WTC11 (cell line): ENCODE results near the gene DNAH14. TPM values are rescaled to one million over a fixed set of nuclear protein-coding genes. Genes with fewer than 3 reads are reported as not detected.

Experiments used
- ATAC-seq: fragments of 200-7000 bp; cut with Tn5 transposase; 2 replicates; pipeline ENCODE4 v1.10.0; 2021; ENCODE audit warnings: mild to moderate bottlenecking, moderate library complexity
- CTCF ChIA-PET: fragments of 300-600 bp; sonication (Branson Sonifier 250); formaldehyde crosslinking; loops from one replicate; lab custom pipeline; 2021; ENCODE audit warnings: antibody characterized with exemption; lab: Charles Lee
- POLR2A ChIA-PET: fragments of 350-600 bp; sonication (Branson Sonifier 250); formaldehyde crosslinking; loops from one replicate; lab custom pipeline; 2021; ENCODE audit warnings: antibody characterized with exemption; lab: Charles Lee
- DNase-seq: peaks from one replicate; pipeline ENCODE4 v3.0.0; 2021; ENCODE audit warnings: low spot score
- H3K27ac Mint-ChIP-seq: 2 replicates; pipeline ENCODE4 v1.8.0; 2021; ENCODE audit warnings: mixed read lengths
- H3K27me3 Mint-ChIP-seq: 2 replicates; pipeline ENCODE4 v1.8.0; 2021; ENCODE audit warnings: low read depth, mild to moderate bottlenecking, moderate library complexity, mixed read lengths
- H3K36me3 Mint-ChIP-seq: 2 replicates; pipeline ENCODE4 v1.8.0; 2021; ENCODE audit warnings: mixed read lengths
- H3K4me1 Mint-ChIP-seq: 2 replicates; pipeline ENCODE4 v1.8.0; 2022; ENCODE audit warnings: mixed read lengths
- H3K4me3 Mint-ChIP-seq: 2 replicates; pipeline ENCODE4 v1.8.0; 2021; ENCODE audit warnings: mild to moderate bottlenecking, moderate library complexity, mixed read lengths
- H3K9me3 Mint-ChIP-seq: 2 replicates; pipeline ENCODE4 v1.8.0; 2021; ENCODE audit warnings: mixed read lengths
- CBFB ChIP-seq: sonication (generic); formaldehyde crosslinking; IDR thresholded peaks from 2 replicates; pipeline ENCODE4 v1.8.1; 2022; ENCODE audit warnings: mild to moderate bottlenecking, low read depth, missing genetic modification reagents
- E2F5 ChIP-seq: sonication (generic); formaldehyde crosslinking; IDR thresholded peaks from 2 replicates; pipeline ENCODE4 v1.8.1; 2022; ENCODE audit warnings: mild to moderate bottlenecking, moderate library complexity, missing genetic modification reagents
- EMX1 ChIP-seq: fragments of 250-450 bp; sonication (Bioruptor Pico); IDR thresholded peaks from 2 replicates; pipeline ENCODE4 v1.8.0; 2021; ENCODE audit warnings: mild to moderate bottlenecking
- ESRRA ChIP-seq: sonication (generic); formaldehyde crosslinking; IDR thresholded peaks from 2 replicates; pipeline ENCODE4 v1.8.1; 2022; ENCODE audit warnings: mild to moderate bottlenecking, missing genetic modification reagents, borderline replicate concordance
- GABPB1 ChIP-seq: sonication (generic); formaldehyde crosslinking; IDR thresholded peaks from 2 replicates; pipeline ENCODE4 v1.8.1; 2023; ENCODE audit warnings: mild to moderate bottlenecking, missing genetic modification reagents
- JAZF1 ChIP-seq: fragments of 250-450 bp; sonication (Bioruptor Pico); IDR thresholded peaks from 2 replicates; pipeline ENCODE4 v1.9.0; 2021; ENCODE audit warnings: moderate library complexity, mild to moderate bottlenecking, inconsistent platforms
- MXD4 ChIP-seq: fragments of 250-450 bp; sonication (Bioruptor Pico); IDR thresholded peaks from 2 replicates; pipeline ENCODE4 v1.8.0; 2021; ENCODE audit warnings: mild to moderate bottlenecking, moderate library complexity, borderline replicate concordance
- NR3C1 ChIP-seq: sonication (generic); formaldehyde crosslinking; conservative IDR thresholded peaks from 2 replicates; pipeline ENCODE4 v1.8.1; 2023; ENCODE audit warnings: low read depth, mild to moderate bottlenecking, missing genetic modification reagents
- RORB ChIP-seq: fragments of 250-450 bp; sonication (Bioruptor Pico); IDR thresholded peaks from 2 replicates; pipeline ENCODE4 v1.9.0; 2021; ENCODE audit warnings: mild to moderate bottlenecking
- SMAD3 ChIP-seq: sonication (generic); formaldehyde crosslinking; IDR thresholded peaks from 2 replicates; pipeline ENCODE4 v1.8.0; 2022; ENCODE audit warnings: missing genetic modification reagents, mild to moderate bottlenecking, borderline replicate concordance
- ZNF232 ChIP-seq: sonication (generic); formaldehyde crosslinking; IDR thresholded peaks from 2 replicates; pipeline ENCODE4 v1.8.0; 2022; ENCODE audit warnings: mild to moderate bottlenecking, missing genetic modification reagents
- ZNF317 ChIP-seq: sonication (generic); formaldehyde crosslinking; IDR thresholded peaks from 2 replicates; pipeline ENCODE4 v1.8.1; 2023; ENCODE audit warnings: low read depth, mild to moderate bottlenecking, moderate library complexity, missing genetic modification reagents, borderline replicate concordance
- ZNF671 ChIP-seq: fragments of 250-450 bp; sonication (Bioruptor Pico); IDR thresholded peaks from 2 replicates; pipeline ENCODE4 v1.8.0; 2021; ENCODE audit warnings: mild to moderate bottlenecking
- total RNA-seq: library from RNA; stranded (reverse); gene quantifications from 3 replicates; pipeline ENCODE4 v1.2.3, GENCODE V29; 2021
- TF ChIP-seq, protein P1 (sequence below): sonication (generic); formaldehyde crosslinking; IDR thresholded peaks from 2 replicates; pipeline ENCODE4 v1.8.1; 2023; ENCODE audit warnings: mild to moderate bottlenecking, missing genetic modification reagents, moderate library complexity
- TF ChIP-seq, protein P2 (sequence below): fragments of 250-450 bp; sonication (Bioruptor Pico); IDR thresholded peaks from 2 replicates; pipeline ENCODE4 v1.9.0; 2021; ENCODE audit warnings: mild to moderate bottlenecking
- TF ChIP-seq, protein P3 (sequence below): fragments of 250-450 bp; sonication (Bioruptor Pico); IDR thresholded peaks from 2 replicates; pipeline ENCODE4 v2.1.2; 2022; ENCODE audit warnings: mild to moderate bottlenecking, moderate library complexity
- TF ChIP-seq, protein P4 (sequence below): sonication (generic); formaldehyde crosslinking; IDR thresholded peaks from 2 replicates; pipeline ENCODE4 v1.8.0; 2022; ENCODE audit warnings: mild to moderate bottlenecking, missing genetic modification reagents
- TF ChIP-seq, protein P5 (sequence below): sonication (generic); formaldehyde crosslinking; IDR thresholded peaks from 2 replicates; pipeline ENCODE4 v1.8.1; 2022; ENCODE audit warnings: low read depth, mild to moderate bottlenecking, moderate library complexity, missing genetic modification reagents, borderline replicate concordance
- TF ChIP-seq, protein P6 (sequence below): sonication (generic); formaldehyde crosslinking; IDR thresholded peaks from 2 replicates; pipeline ENCODE4 v1.8.0; 2022; ENCODE audit warnings: mild to moderate bottlenecking, missing genetic modification reagents
- TF ChIP-seq, protein P7 (sequence below): fragments of 250-450 bp; sonication (Bioruptor Pico); IDR thresholded peaks from 2 replicates; pipeline ENCODE4 v1.8.0; 2021; ENCODE audit warnings: mild to moderate bottlenecking

DNAH14 gene
- total RNA-seq, 1 experiment from 2014 or later: 34.1 TPM

DNA sequence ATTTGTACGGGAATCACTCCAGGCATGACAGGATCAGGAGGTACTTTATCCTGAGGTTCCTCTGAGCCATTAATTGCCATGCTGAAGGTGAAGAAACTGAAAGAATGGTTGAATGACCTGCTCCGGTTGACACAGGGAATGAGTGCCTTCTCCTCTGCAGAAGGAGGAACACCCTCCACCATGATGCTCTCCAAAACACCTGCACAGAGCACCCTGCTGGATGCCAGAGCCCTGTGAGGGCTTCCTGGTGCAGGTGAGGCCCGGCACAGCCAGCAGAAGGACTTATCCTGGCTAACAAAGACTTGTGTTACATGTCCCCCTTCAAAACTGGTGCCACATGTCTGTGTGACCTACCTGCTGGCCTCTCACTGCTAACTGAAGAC is 512.6 kb downstream of the DNAH14 start:
- Mint-ChIP-seq H3K27ac (no peak overlapping the region), H3K27me3 (no peaks in the 10 kb centered on the region), H3K36me3 (no peaks in the 10 kb centered on the region), H3K4me3 (no peak overlapping the region), H3K4me1 (peaks cover 25% of the 10 kb centered on the region), H3K9me3 (no peaks in the 10 kb centered on the region)
- ATAC-seq: no peak
- no peak for DNase-seq
- POLR2A ChIA-PET: no interaction called here
- TF ChIP-seq, protein P1, sequence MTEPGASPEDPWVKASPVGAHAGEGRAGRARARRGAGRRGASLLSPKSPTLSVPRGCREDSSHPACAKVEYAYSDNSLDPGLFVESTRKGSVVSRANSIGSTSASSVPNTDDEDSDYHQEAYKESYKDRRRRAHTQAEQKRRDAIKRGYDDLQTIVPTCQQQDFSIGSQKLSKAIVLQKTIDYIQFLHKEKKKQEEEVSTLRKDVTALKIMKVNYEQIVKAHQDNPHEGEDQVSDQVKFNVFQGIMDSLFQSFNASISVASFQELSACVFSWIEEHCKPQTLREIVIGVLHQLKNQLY (CRISPR knock-in tag): no peak
- TF ChIP-seq GABPB1 (CRISPR knock-in tag) (no peak), EMX1 (CRISPR knock-in tag) (no peak), SMAD3 (CRISPR knock-in tag) (no peak)
- TF ChIP-seq, protein P2, sequence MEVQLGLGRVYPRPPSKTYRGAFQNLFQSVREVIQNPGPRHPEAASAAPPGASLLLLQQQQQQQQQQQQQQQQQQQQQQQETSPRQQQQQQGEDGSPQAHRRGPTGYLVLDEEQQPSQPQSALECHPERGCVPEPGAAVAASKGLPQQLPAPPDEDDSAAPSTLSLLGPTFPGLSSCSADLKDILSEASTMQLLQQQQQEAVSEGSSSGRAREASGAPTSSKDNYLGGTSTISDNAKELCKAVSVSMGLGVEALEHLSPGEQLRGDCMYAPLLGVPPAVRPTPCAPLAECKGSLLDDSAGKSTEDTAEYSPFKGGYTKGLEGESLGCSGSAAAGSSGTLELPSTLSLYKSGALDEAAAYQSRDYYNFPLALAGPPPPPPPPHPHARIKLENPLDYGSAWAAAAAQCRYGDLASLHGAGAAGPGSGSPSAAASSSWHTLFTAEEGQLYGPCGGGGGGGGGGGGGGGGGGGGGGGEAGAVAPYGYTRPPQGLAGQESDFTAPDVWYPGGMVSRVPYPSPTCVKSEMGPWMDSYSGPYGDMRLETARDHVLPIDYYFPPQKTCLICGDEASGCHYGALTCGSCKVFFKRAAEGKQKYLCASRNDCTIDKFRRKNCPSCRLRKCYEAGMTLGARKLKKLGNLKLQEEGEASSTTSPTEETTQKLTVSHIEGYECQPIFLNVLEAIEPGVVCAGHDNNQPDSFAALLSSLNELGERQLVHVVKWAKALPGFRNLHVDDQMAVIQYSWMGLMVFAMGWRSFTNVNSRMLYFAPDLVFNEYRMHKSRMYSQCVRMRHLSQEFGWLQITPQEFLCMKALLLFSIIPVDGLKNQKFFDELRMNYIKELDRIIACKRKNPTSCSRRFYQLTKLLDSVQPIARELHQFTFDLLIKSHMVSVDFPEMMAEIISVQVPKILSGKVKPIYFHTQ: no peak
- TF ChIP-seq, protein P3, sequence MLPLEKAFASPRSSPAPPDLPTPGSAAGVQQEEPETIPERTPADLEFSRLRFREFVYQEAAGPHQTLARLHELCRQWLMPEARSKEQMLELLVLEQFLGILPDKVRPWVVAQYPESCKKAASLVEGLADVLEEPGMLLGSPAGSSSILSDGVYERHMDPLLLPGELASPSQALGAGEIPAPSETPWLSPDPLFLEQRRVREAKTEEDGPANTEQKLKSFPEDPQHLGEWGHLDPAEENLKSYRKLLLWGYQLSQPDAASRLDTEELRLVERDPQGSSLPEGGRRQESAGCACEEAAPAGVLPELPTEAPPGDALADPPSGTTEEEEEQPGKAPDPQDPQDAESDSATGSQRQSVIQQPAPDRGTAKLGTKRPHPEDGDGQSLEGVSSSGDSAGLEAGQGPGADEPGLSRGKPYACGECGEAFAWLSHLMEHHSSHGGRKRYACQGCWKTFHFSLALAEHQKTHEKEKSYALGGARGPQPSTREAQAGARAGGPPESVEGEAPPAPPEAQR (CRISPR knock-in tag): no peak
- CTCF ChIA-PET: interaction anchor here (0.7 to 2.6 kb wide), 7 partner anchors 12 to 336 kb away, joined by 3 to 13 read pairs (median 3); partner anchors contain the start of gene SRP9

- no peaks in the 10 kb centered on the region for H3K9me3 Mint-ChIP-seq
- peaks cover 34% of the 10 kb centered on the region for H3K4me1 Mint-ChIP-seq
- DNase-seq (no peak), ATAC-seq (peak; percentile 7; the same call in 1 of the 2 replicates)
- no peaks in the 10 kb centered on the region for H3K36me3 Mint-ChIP-seq
- H3K27me3 Mint-ChIP-seq: 0 out of 2 replicates have a peak, but pooled peaks cover 4% of the 10 kb centered on the region
- POLR2A ChIA-PET: no interaction called here
- no peak overlapping the region for H3K4me3 Mint-ChIP-seq
- H3K27ac Mint-ChIP-seq: no peak overlapping the region
- TF ChIP-seq ESRRA (CRISPR knock-in tag) (no peak), CBFB (CRISPR knock-in tag) (no peak), MXD4 (CRISPR knock-in tag) (no peak), RORB (CRISPR knock-in tag) (no peak)
- TF ChIP-seq, protein P4, sequence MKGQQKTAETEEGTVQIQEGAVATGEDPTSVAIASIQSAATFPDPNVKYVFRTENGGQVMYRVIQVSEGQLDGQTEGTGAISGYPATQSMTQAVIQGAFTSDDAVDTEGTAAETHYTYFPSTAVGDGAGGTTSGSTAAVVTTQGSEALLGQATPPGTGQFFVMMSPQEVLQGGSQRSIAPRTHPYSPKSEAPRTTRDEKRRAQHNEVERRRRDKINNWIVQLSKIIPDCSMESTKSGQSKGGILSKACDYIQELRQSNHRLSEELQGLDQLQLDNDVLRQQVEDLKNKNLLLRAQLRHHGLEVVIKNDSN: no peak
- CTCF ChIA-PET: interaction anchor here (0.5 to 1.6 kb wide), 5 partner anchors 15 to 522 kb away, joined by 3 to 5 read pairs (median 4); partner anchors contain the start of gene SRP9
These were observed 516.4 kb downstream of the DNAH14 start for GRCh38 chr1:225445639-225446594.

- ATAC-seq (peak; percentile 10; the same call in 1 of the 2 replicates), DNase-seq (no peak)
- ChIA-PET POLR2A (no interaction called here), CTCF (interaction anchor here (0.5 to 1.6 kb wide), 6 partner anchors 15 to 521 kb away, joined by 3 to 5 read pairs (median 4); partner anchors contain the start of gene SRP9)
- Mint-ChIP-seq H3K36me3 (no peaks in the 10 kb centered on the region), H3K4me3 (no peak overlapping the region), H3K27ac (no peak overlapping the region), H3K9me3 (no peaks in the 10 kb centered on the region), H3K4me1 (peaks cover 34% of the 10 kb centered on the region), H3K27me3 (0 out of 2 replicates have a peak, but pooled peaks cover 4% of the 10 kb centered on the region)
- TF ChIP-seq ZNF317 (CRISPR knock-in tag) (no peak), ZNF671 (no peak), JAZF1 (CRISPR knock-in tag) (no peak), ZNF232 (CRISPR knock-in tag) (no peak), E2F5 (CRISPR knock-in tag) (no peak), NR3C1 (CRISPR knock-in tag) (no peak)
- TF ChIP-seq, protein P5, sequence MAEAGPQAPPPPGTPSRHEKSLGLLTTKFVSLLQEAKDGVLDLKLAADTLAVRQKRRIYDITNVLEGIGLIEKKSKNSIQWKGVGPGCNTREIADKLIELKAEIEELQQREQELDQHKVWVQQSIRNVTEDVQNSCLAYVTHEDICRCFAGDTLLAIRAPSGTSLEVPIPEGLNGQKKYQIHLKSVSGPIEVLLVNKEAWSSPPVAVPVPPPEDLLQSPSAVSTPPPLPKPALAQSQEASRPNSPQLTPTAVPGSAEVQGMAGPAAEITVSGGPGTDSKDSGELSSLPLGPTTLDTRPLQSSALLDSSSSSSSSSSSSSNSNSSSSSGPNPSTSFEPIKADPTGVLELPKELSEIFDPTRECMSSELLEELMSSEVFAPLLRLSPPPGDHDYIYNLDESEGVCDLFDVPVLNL (CRISPR knock-in tag): no peak
- TF ChIP-seq, protein P6, sequence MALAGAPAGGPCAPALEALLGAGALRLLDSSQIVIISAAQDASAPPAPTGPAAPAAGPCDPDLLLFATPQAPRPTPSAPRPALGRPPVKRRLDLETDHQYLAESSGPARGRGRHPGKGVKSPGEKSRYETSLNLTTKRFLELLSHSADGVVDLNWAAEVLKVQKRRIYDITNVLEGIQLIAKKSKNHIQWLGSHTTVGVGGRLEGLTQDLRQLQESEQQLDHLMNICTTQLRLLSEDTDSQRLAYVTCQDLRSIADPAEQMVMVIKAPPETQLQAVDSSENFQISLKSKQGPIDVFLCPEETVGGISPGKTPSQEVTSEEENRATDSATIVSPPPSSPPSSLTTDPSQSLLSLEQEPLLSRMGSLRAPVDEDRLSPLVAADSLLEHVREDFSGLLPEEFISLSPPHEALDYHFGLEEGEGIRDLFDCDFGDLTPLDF (CRISPR knock-in tag): no peak
- TF ChIP-seq, protein P7, sequence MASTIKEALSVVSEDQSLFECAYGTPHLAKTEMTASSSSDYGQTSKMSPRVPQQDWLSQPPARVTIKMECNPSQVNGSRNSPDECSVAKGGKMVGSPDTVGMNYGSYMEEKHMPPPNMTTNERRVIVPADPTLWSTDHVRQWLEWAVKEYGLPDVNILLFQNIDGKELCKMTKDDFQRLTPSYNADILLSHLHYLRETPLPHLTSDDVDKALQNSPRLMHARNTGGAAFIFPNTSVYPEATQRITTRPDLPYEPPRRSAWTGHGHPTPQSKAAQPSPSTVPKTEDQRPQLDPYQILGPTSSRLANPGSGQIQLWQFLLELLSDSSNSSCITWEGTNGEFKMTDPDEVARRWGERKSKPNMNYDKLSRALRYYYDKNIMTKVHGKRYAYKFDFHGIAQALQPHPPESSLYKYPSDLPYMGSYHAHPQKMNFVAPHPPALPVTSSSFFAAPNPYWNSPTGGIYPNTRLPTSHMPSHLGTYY (CRISPR knock-in tag): no peak
These were observed 517.1 kb downstream of the DNAH14 start for GRCh38 chr1:225446595-225446960.
